ENCODE results near the gene ATG4A.

DNA sequence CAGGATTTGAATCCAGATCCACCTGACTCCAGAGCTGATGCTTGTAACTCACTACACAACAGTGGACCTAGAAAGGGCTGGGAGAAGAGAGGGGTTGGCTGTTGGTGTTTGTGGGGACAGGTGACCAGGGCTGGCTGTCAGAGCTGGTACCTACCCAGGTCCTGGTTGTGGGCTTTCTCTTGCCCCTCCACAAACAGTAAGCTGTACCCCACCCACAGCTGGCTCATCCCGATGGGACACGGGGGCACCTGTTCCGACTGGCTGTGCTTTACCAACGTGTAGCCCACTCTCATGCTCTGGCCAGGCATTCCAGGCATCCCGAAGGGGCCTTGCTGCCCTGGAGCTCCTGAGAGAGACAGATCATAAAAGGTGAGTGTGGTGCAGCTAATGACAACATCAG, 68.7 kb downstream of the ATG4A start:
- TF ChIP-seq, protein P1, sequence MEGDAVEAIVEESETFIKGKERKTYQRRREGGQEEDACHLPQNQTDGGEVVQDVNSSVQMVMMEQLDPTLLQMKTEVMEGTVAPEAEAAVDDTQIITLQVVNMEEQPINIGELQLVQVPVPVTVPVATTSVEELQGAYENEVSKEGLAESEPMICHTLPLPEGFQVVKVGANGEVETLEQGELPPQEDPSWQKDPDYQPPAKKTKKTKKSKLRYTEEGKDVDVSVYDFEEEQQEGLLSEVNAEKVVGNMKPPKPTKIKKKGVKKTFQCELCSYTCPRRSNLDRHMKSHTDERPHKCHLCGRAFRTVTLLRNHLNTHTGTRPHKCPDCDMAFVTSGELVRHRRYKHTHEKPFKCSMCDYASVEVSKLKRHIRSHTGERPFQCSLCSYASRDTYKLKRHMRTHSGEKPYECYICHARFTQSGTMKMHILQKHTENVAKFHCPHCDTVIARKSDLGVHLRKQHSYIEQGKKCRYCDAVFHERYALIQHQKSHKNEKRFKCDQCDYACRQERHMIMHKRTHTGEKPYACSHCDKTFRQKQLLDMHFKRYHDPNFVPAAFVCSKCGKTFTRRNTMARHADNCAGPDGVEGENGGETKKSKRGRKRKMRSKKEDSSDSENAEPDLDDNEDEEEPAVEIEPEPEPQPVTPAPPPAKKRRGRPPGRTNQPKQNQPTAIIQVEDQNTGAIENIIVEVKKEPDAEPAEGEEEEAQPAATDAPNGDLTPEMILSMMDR (IDR thresholded peaks at IDR 0.05; ENCODE audit: borderline replicate concordance, extremely low read depth, low read length, poor library complexity, severe bottlenecking): no peak
- no peak for TF ChIP-seq EZH2 (IDR thresholded peaks at IDR 0.05; ENCODE audit: borderline replicate concordance, low read depth, low read length, severe bottlenecking)
